ENCODE measurements around the gene TSPEAR.

TSPEAR gene

GRCh38 chr21:44518686-44519085, 192.7 kb downstream of the TSPEAR start:
- TF ChIP-seq POLR2AphosphoS5 (IDR thresholded peaks at IDR 0.05; ENCODE audit: low read depth, low read length), result no peak
- no peak for TF ChIP-seq TAF1 (IDR thresholded peaks at IDR 0.05; ENCODE audit: borderline replicate concordance, insufficient read depth, low read length)

- TF ChIP-seq POLR2AphosphoS5 (IDR thresholded peaks at IDR 0.05; ENCODE audit: low read depth, low read length) (peak; percentile 41; the same call in 1 of the 2 replicates), SIN3A (IDR thresholded peaks at IDR 0.05; ENCODE audit: borderline replicate concordance, insufficient read depth, low read length) (no peak)
These were observed 194.0 kb downstream of the TSPEAR start for GRCh38 chr21:44517175-44517899.

- TF ChIP-seq FOXP2 (optimal IDR thresholded peaks at IDR 0.05; ENCODE audit: borderline replicate concordance, extremely low read depth, extremely low read length, insufficient read depth) (no peak), SIN3A (IDR thresholded peaks at IDR 0.05; ENCODE audit: borderline replicate concordance, insufficient read depth, low read length) (no peak), TAF1 (IDR thresholded peaks at IDR 0.05; ENCODE audit: borderline replicate concordance, insufficient read depth, low read length) (no peak), REST (IDR thresholded peaks at IDR 0.05; ENCODE audit: insufficient read depth in 1 of 2, low read depth in 2 of 2, low read length in 2 of 2) (no peak), POLR2AphosphoS5 (IDR thresholded peaks at IDR 0.05; ENCODE audit: low read depth, low read length) (no peak)
These were observed 194.6 kb downstream of the TSPEAR start for GRCh38 chr21:44516828-44517174.

- TF ChIP-seq TAF1 (IDR thresholded peaks at IDR 0.05; ENCODE audit: borderline replicate concordance, insufficient read depth, low read length) (no peak), SIN3A (IDR thresholded peaks at IDR 0.05; ENCODE audit: borderline replicate concordance, insufficient read depth, low read length) (no peak), REST (IDR thresholded peaks at IDR 0.05; ENCODE audit: insufficient read depth in 1 of 2, low read depth in 2 of 2, low read length in 2 of 2) (no peak), FOXP2 (optimal IDR thresholded peaks at IDR 0.05; ENCODE audit: borderline replicate concordance, extremely low read depth, extremely low read length, insufficient read depth) (no peak), POLR2AphosphoS5 (IDR thresholded peaks at IDR 0.05; ENCODE audit: low read depth, low read length) (no peak)
These were observed 195.0 kb downstream of the TSPEAR start for GRCh38 chr21:44516342-44516741.

- no peak for TF ChIP-seq FOXP2 (optimal IDR thresholded peaks at IDR 0.05; ENCODE audit: borderline replicate concordance, extremely low read depth, extremely low read length, insufficient read depth)
- TF ChIP-seq TAF1 (IDR thresholded peaks at IDR 0.05; ENCODE audit: borderline replicate concordance, insufficient read depth, low read length), result no peak
- TF ChIP-seq SIN3A (IDR thresholded peaks at IDR 0.05; ENCODE audit: borderline replicate concordance, insufficient read depth, low read length), result no peak
- no peak for TF ChIP-seq POLR2AphosphoS5 (IDR thresholded peaks at IDR 0.05; ENCODE audit: low read depth, low read length)
- TF ChIP-seq REST (IDR thresholded peaks at IDR 0.05; ENCODE audit: insufficient read depth in 1 of 2, low read depth in 2 of 2, low read length in 2 of 2), result no peak
These were observed 195.8 kb downstream of the TSPEAR start for GRCh38 chr21:44515359-44516165.

Data from PFSK-1 (cell line).